Left lung (tissue), 10 donors: ENCODE results near the gene ANTXR1. TPM values are rescaled to one million over a fixed set of nuclear protein-coding genes. Genes with fewer than 3 reads are reported as not detected.

ENCODE experiments used
- ATAC-seq: fragments of 200-7000 bp; cut with Tn5 transposase; one replicate; pipeline ENCODE4 v1.9.1; 2020; ENCODE audit warnings: moderate library complexity
- DNase-seq, 4 donors: peaks; one replicate each; pipeline ENCODE4 v3.0.0-alpha.2; 2013 to 2020
- H3K27ac ChIP-seq, 2 donors: fragments of 200-600 bp; sonication (generic) in 1 of 2; one replicate each; pipeline versions ENCODE4 v1.5.0 to v1.8.0; 2020 to 2021
- H3K27me3 ChIP-seq, 2 donors: fragments of 200-600 bp; sonication (generic) in 1 of 2; one replicate each; pipeline versions ENCODE4 v1.5.0 to v1.8.0; 2020 to 2021
- H3K36me3 ChIP-seq, 2 donors: fragments of 200-600 bp; sonication (generic) in 1 of 2; one replicate each; pipeline versions ENCODE4 v1.5.0 to v1.8.0; 2020 to 2021
- H3K4me1 ChIP-seq, 2 donors: fragments of 200-600 bp; one replicate each; pipeline ENCODE4 v1.8.0; 2021
- H3K4me3 ChIP-seq, 2 donors: fragments of 200-600 bp; sonication (generic) in 1 of 2; one replicate each; pipeline versions ENCODE4 v1.5.0 to v1.8.0; 2020 to 2021; ENCODE audit warnings: mild to moderate bottlenecking in 1 of 2
- H3K9me3 ChIP-seq, 2 donors: fragments of 200-600 bp; sonication (generic) in 1 of 2; one replicate each; pipeline versions ENCODE4 v1.5.0 to v1.8.0; 2020 to 2021
- intact Hi-C, 2 donors: fragments of 100-400 bp; cut with DNase I; formaldehyde crosslinking; loops; one replicate each; pipeline versions ENCODE4 v1.11.2 to v1.14.2; 2022
- polyA plus RNA-seq, 6 donors: library from polyadenylated mRNA; unstranded; fragments of 120-200 nt; gene quantifications; one replicate each; pipeline ENCODE4 v1.2.1, GENCODE V29; 2013; ENCODE audit not compliant: insufficient read length in 6 of 6
- total RNA-seq, 2 donors: library from RNA; stranded (reverse); fragmentation: NEBNext Ultra II Directional; extraction: Animal tissue kit (Norgen Biotek cat#: 25700); gene quantifications; one replicate each; pipeline ENCODE4 v1.2.1, GENCODE V29; 2021
- TF ChIP-seq, protein P1 (sequence below), 2 donors: fragments of 200-600 bp; sonication (generic) in 1 of 2; IDR thresholded peaks; one replicate each; pipeline versions ENCODE4 v1.5.0 to v1.8.0; 2021; ENCODE audit warnings: antibody characterized with exemption in 2 of 2
- donor health status: DM: no; HTN: yes; CAD: no.
- donor health status: DM: no; HTN: no; CAD: no.

The ANTXR1 gene
- total and polyA plus RNA-seq, 8 donors, result 70.2 to 115 (median 87.3) TPM

DNA sequence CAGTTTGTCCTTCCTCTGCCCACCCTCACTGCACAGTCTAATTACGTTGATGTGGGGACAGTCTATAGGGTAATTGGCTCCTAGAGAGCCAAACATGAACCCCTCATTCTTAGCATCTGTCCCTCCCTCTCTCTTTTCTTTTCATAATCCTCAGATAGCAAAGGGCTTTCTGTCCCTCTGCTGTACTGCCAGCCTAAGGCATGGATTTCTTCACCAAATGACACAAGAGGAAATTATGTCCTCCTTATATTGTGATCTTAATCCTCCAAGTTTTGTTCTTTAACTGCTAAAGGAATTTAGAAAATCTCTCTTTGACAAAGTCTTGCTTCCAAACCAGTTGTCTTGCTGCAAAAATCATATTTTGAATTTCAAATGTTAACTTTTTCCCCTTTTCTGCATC lies 18.5 kb downstream of the ANTXR1 start:
- no peak for DNase-seq
- intact Hi-C loops, result no loop called here
- no peak overlapping the region for H3K27ac ChIP-seq
- no peak overlapping the region for H3K4me3 ChIP-seq
- no peaks in the 10 kb centered on the region for H3K36me3 ChIP-seq
- no peaks in the 10 kb centered on the region for H3K9me3 ChIP-seq
- H3K4me1 ChIP-seq, result no peaks in the 10 kb centered on the region
- no peaks in the 10 kb centered on the region for H3K27me3 ChIP-seq
- no peak for ATAC-seq
- TF ChIP-seq, protein P1, sequence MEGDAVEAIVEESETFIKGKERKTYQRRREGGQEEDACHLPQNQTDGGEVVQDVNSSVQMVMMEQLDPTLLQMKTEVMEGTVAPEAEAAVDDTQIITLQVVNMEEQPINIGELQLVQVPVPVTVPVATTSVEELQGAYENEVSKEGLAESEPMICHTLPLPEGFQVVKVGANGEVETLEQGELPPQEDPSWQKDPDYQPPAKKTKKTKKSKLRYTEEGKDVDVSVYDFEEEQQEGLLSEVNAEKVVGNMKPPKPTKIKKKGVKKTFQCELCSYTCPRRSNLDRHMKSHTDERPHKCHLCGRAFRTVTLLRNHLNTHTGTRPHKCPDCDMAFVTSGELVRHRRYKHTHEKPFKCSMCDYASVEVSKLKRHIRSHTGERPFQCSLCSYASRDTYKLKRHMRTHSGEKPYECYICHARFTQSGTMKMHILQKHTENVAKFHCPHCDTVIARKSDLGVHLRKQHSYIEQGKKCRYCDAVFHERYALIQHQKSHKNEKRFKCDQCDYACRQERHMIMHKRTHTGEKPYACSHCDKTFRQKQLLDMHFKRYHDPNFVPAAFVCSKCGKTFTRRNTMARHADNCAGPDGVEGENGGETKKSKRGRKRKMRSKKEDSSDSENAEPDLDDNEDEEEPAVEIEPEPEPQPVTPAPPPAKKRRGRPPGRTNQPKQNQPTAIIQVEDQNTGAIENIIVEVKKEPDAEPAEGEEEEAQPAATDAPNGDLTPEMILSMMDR (IDR thresholded peaks at IDR 0.05), result no peak

DNA sequence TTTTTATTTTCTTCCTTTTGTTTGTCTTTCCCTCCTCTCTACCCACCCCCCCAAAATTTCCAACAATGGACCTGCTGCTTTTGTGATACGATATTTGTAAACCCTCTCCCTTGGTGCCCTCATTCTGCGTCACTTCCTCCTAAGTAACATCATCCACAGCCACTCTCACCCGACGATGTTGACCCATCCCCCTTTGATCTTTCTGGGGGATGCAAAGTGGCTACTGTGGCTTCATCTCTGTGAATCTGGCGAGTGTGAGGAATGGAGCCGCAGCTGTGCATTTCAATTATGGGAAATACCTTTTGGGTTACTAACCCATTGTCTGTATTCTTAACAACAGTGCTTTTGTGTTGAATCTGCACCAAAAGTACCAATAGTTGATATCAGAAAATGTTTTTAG lies 19.4 kb downstream of the ANTXR1 start:
- Histone ChIP-seq H3K4me3 (no peak overlapping the region), H3K4me1 (no peaks in the 10 kb centered on the region), H3K27me3 (no peaks in the 10 kb centered on the region), H3K27ac (no peak overlapping the region), H3K36me3 (no peaks in the 10 kb centered on the region), H3K9me3 (no peaks in the 10 kb centered on the region)
- intact Hi-C loops, result no loop called here
- ATAC-seq (no peak), DNase-seq (no peak)
- TF ChIP-seq, protein P1 (IDR thresholded peaks at IDR 0.05), result no peak

DNA sequence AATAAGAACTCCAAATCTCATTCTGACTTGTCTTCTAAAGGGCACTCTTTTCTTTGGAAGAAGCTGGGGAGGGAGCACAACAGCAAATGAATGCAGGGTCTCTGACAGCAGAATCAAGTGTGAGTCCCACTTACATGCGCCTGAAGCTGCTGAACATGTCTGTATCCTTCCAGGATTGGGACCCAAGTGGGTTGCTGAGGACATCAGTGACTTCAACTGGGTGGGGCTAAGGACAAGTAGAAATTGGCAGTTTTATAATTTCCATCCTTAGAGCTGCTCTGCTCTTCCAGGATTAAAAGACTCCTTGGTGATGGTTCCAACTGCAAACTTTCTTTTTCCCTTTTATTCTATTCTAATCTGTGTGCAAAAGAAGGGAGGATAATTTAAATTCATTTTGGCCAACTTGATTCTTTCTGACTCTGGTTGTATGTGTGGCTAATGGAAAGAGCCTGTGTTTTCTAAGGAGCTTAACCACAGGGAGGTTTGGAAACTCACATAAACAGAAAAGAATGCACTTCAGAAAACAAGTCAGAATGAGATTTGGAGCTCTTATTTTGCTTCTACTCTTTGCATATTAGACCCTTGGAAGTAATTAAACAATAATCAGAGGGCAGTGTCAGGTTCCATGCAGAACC lies 20.6 kb downstream of the ANTXR1 start:
- Histone ChIP-seq H3K4me3 (no peak overlapping the region), H3K27ac (peak overlapping the region in 1 of 2 donors; percentile 11), H3K36me3 (no peaks in the 10 kb centered on the region), H3K4me1 (no peaks in the 10 kb centered on the region), H3K27me3 (no peaks in the 10 kb centered on the region), H3K9me3 (no peaks in the 10 kb centered on the region)
- ATAC-seq (peak; percentile 33), DNase-seq (no peak)
- intact Hi-C loops, result no loop called here
- TF ChIP-seq, protein P1 (IDR thresholded peaks at IDR 0.05), result no peak

DNA sequence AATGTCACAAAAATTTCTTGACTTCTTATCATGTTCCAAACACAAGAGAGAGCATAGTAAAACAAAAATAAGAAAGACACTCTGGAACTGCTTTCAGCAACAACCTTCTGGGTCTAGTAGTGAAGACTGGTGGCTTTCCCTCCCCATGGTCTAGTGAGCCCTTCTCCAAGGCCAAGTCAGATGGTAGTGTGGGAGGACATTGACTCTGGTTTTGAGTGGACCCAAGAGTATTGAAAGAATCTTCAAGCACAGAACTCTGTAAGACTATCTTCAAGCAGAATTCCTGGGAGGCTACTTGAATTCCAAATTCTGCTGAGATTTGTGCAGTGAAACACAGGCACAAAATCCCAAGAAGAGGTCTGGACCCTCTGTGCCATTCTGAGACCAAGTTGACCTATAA lies 21.1 kb downstream of the ANTXR1 start:
- Histone ChIP-seq H3K27me3 (no peaks in the 10 kb centered on the region), H3K4me3 (no peak overlapping the region), H3K4me1 (no peaks in the 10 kb centered on the region), H3K36me3 (no peaks in the 10 kb centered on the region), H3K9me3 (no peaks in the 10 kb centered on the region), H3K27ac (no peak overlapping the region)
- DNase-seq (no peak), ATAC-seq (no peak)
- TF ChIP-seq, protein P1 (IDR thresholded peaks at IDR 0.05), result no peak
- intact Hi-C loops, result no loop called here

DNA sequence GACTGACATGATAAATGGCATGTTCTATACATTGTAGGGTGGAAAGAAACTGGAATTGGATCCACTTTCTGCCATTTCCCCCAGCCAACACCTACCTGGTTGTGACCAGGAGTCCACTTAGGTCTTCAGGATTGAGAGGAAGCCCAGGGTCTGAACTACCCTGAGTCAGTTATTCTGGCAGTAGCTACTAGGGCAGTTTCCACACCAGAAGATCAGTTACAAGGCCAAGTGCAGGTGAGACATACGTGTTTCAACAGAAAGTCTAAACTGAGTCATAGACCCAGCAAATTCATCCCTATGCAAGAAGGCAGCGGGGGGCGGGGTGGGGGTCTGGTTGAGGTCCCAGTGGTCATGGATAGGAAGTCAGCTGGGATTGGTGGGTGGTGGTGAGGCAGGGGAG lies 21.9 kb downstream of the ANTXR1 start:
- TF ChIP-seq, protein P1 (IDR thresholded peaks at IDR 0.05), result no peak
- Histone ChIP-seq H3K27me3 (no peaks in the 10 kb centered on the region), H3K4me1 (no peaks in the 10 kb centered on the region), H3K36me3 (no peaks in the 10 kb centered on the region), H3K4me3 (no peak overlapping the region), H3K9me3 (no peaks in the 10 kb centered on the region), H3K27ac (no peak overlapping the region)
- intact Hi-C loops, result no loop called here
- DNase-seq (peak in 1 of 4 donors; percentile 24), ATAC-seq (no peak)
